DMS53 (cell line): Measurements from ENCODE around the gene ARHGAP6.
A peak's percentile ranks its signal among the peaks of the same experiment; 100 is the strongest.

ENCODE experiments used
- DNase-seq: peaks from one replicate; lab custom pipeline; 2025; lab: John Stamatoyannopoulos, UW

ARHGAP6 gene

GRCh38 chrX:11426712-11427452 is 238.8 kb downstream of the ARHGAP6 start:
- DNase-seq: no peak

GRCh38 chrX:11424903-11425674 is 240.6 kb downstream of the ARHGAP6 start:
- no peak for DNase-seq

GRCh38 chrX:11423949-11424348 is 241.8 kb downstream of the ARHGAP6 start:
- no peak for DNase-seq

- DNase-seq: peak; percentile 32
These were observed 242.3 kb downstream of the ARHGAP6 start for GRCh38 chrX:11423362-11423818.

GRCh38 chrX:11422525-11422857 is 243.2 kb downstream of the ARHGAP6 start:
- no peak for DNase-seq

GRCh38 chrX:11421805-11422524 is 243.8 kb downstream of the ARHGAP6 start:
- DNase-seq: no peak

- DNase-seq: no peak
These were observed 244.9 kb downstream of the ARHGAP6 start for GRCh38 chrX:11420851-11421250.

- no peak for DNase-seq
These were observed 246.6 kb downstream of the ARHGAP6 start for GRCh38 chrX:11419102-11419501.

GRCh38 chrX:11416600-11416999 is 249.1 kb downstream of the ARHGAP6 start:
- DNase-seq: no peak

- no peak for DNase-seq
These were observed 251.6 kb downstream of the ARHGAP6 start for GRCh38 chrX:11414091-11414490.

GRCh38 chrX:11412715-11413623 is 252.8 kb downstream of the ARHGAP6 start:
- no peak for DNase-seq

GRCh38 chrX:11409957-11410356 is 255.8 kb downstream of the ARHGAP6 start:
- no peak for DNase-seq

- no peak for DNase-seq
These were observed 256.9 kb downstream of the ARHGAP6 start for GRCh38 chrX:11408783-11409182.

- no peak for DNase-seq
These were observed 257.7 kb downstream of the ARHGAP6 start for GRCh38 chrX:11408109-11408405.

GRCh38 chrX:11407331-11408108 is 258.2 kb downstream of the ARHGAP6 start:
- DNase-seq: no peak

GRCh38 chrX:11406109-11406765 is 259.5 kb downstream of the ARHGAP6 start:
- DNase-seq: no peak

GRCh38 chrX:11403631-11404030 is 262.1 kb downstream of the ARHGAP6 start:
- no peak for DNase-seq

GRCh38 chrX:11401966-11402365 is 263.8 kb downstream of the ARHGAP6 start:
- DNase-seq: no peak

- DNase-seq: no peak
These were observed 266.1 kb downstream of the ARHGAP6 start for GRCh38 chrX:11399489-11400094.

GRCh38 chrX:11398785-11399184 is 266.9 kb downstream of the ARHGAP6 start:
- DNase-seq: no peak
